SK-MEL-5 (cell line): ENCODE measurements around the gene PDE9A. TPM values are rescaled to one million over a fixed set of nuclear protein-coding genes. Genes with fewer than 3 reads are reported as not detected.

Source experiments
- DNase-seq: peaks from one replicate; pipeline ENCODE4 v3.0.0-alpha.2; 2016; ENCODE audit warnings: low read depth, low spot score
- in situ Hi-C: cut with HindIII; loops from 2 replicates; pipeline ENCODE4 v1.10.0; 2016; ENCODE audit warnings: low sequenced_read_pairs, high pct_unique_total_duplicates, low pct_unique_long_range_greater_than_20kb
- total RNA-seq: library from RNA; depleted of rRNA; stranded (reverse); fragments of >200 nt; shearing (Covaris generic); gene quantifications from 2 replicates; pipeline ENCODE4 v1.2.3, GENCODE V29; 2014

PDE9A gene
- total RNA-seq, 1 experiment from 2014 or later: 2.9 TPM

DNA sequence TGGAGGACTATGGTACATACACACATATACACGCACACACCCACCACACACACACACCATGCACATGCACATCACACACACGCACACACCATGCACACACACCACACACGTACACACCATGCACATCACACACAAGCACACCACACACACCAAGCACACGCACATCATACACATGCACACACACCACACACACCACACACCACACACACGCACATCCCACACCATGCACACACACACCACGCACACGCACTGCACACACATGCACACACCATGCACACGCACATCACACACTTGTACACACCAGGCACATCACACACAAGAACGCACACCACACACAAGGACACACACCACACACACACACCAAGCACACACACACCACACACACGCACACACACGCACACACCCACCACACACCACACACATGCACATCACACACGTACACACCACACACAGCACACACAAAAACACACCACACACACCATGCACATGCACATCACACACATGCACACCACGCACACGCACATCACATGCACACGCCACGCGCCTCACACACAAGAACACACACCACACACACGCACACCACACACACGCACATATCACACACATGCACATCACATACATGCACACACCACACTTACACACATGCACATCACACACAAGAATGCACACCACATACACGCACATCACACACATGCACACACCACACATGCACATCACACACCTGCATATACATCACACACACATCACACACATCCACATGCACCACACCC, 9.2 kb downstream of the PDE9A start:
- in situ Hi-C loops: no loop called here
- no peak for DNase-seq

DNA sequence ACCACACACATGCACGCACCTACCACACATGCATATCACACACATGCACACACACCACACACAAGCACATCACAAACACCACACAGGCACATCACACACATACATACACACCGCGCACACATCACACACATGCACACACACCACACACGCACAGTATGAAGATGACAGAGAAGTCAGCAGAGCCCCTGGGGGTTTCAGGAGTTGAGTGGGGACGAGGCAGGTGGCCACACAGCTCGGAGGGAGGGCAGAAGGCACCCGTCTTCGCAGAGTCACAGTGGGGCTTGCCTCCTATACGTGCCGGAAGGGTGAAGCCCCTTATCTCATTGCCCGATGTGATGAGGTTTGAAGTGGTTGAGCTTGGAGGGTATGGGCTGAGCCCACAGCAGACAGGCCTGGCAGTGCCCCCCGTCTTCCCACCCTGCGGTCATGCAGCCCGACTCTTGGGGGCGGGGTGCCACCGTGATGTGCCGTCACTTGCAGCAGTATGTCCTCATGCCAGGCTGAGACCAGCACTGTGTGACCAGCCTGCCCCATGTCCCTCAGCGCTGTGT, 9.9 kb downstream of the PDE9A start:
- DNase-seq: no peak
- in situ Hi-C loops: no loop called here

- in situ Hi-C loops: no loop called here
- no peak for DNase-seq
These were observed 10.6 kb downstream of the PDE9A start for GRCh38 chr21:42663860-42664535.

- in situ Hi-C loops: no loop called here
- DNase-seq: no peak
These were observed 11.2 kb downstream of the PDE9A start for GRCh38 chr21:42664614-42665013.

DNA sequence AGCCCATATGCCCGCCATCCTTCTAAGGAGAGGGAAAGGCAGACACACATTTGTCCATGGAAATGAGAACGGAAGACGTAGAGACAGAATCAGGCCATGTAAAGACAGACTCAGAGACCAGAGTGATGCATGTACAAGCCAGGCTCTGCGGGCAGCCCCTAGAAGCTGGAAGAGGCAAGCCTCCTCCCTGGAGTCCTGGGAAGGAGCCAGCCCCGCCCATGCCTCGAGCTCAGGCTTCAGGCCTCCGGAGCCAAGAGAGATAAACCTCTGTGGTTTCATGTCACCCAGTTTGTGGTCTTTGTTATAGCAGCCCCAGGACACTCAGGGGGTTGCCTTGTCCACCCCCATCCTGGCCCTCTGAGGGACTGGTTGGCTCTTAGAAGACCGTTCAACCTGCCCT, 11.6 kb downstream of the PDE9A start:
- no peak for DNase-seq
- in situ Hi-C loops: no loop called here

GRCh38 chr21:42665484-42665883, 12.1 kb downstream of the PDE9A start:
- no peak for DNase-seq
- in situ Hi-C loops: no loop called here

DNA sequence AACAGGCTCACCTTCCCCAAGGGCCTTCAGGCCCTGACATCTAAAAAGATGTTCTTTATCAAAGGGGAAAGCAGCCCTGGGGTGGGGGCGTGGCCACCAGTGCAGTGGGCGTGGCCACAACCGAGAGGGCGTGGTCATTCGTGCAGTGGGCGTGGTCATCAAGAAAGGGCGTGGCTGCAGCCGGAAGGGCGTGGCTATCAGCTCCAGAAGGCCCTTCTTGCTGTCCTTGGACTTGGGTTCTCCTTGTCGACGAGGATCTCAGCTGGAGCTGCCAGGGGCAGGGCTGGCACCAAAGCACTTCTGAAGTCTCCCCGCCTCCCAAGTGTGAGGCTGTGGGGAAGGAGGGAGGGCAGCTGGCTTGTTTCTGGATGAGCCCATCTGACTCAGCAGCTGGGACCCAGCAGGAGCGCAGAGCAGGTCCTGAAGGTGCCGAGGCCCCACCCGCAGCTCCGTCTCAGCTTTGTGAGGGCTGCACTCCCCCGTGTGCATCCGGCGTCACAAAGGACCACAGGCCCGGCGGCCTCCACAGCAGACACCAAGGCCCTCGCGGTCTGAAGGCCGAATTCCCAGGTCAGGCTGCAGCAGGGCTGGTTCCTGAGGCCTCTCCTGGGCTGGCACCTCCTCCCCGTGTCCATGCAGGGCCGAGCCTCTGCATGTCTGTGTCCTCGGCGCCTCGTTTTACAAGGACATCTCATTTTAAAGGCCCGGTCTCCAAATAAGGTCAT, 12.8 kb downstream of the PDE9A start:
- in situ Hi-C loops: no loop called here
- DNase-seq: peak; percentile 9

GRCh38 chr21:42666925-42667324, 13.5 kb downstream of the PDE9A start:
- in situ Hi-C loops: no loop called here

DNA sequence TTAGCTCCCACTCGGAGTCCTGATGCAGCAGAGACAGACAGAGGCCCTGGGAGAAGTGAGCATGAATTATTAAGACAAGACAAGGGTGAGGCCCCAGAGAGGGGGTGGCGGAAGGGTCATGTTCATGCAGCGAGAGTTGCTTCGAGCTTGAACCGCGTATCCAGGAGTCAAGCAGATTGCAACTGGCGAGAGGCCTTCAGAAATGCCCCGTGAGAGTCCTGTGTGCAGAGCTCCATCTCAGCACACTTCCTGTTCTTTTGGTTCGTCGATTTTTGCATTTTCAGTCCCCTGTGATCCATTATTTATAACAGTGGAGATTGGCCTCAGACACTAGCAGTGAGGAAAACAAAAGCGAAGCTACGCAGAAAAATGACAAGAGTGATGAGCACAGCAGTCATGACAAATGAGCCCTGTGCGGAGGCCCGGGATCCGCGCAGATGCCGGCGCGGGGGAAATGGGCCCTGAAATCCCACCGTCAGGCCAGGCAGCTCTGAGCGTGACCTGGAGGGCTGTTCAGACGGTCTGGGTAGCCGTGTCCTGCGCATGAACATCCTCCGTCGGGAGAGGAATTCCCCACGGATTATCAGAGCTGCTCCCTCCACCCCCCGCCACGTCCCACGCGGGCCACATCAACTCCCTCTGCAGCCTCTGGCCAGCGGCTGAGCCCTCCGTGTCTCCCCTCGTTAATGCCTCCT, 15.0 kb downstream of the PDE9A start:
- DNase-seq: no peak
- in situ Hi-C loops: no loop called here

More at GRCh38 chr21:42666925-42667324, 13.5 kb downstream of the PDE9A start:
- no peak for DNase-seq

DNA sequence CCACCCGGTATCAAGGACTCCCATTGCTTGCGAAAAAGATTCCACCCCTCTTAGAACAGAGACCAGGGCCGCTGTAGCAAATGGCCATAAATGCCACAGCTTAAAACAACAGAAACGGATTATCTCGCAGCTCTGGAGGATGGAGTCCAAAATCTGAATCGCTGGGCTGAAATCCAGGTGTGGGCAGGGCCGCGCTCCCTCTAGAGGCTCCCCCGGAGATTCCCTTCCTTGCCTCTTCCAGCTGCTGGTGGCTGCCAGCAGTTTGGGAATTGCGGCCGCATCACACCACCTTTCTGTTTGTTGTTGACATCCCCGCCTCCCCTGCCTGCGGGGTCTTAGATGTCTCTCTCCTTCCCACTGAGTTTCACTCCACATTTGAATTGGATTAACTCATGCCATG, 15.6 kb downstream of the PDE9A start:
- no peak for DNase-seq
- in situ Hi-C loops: no loop called here

GRCh38 chr21:42670058-42670880, 16.8 kb downstream of the PDE9A start:
- in situ Hi-C loops: no loop called here

GRCh38 chr21:42670884-42671283, 17.5 kb downstream of the PDE9A start:
- in situ Hi-C loops: no loop called here
- DNase-seq: no peak

More at GRCh38 chr21:42670058-42670880, 16.8 kb downstream of the PDE9A start:
- DNase-seq: no peak

DNA sequence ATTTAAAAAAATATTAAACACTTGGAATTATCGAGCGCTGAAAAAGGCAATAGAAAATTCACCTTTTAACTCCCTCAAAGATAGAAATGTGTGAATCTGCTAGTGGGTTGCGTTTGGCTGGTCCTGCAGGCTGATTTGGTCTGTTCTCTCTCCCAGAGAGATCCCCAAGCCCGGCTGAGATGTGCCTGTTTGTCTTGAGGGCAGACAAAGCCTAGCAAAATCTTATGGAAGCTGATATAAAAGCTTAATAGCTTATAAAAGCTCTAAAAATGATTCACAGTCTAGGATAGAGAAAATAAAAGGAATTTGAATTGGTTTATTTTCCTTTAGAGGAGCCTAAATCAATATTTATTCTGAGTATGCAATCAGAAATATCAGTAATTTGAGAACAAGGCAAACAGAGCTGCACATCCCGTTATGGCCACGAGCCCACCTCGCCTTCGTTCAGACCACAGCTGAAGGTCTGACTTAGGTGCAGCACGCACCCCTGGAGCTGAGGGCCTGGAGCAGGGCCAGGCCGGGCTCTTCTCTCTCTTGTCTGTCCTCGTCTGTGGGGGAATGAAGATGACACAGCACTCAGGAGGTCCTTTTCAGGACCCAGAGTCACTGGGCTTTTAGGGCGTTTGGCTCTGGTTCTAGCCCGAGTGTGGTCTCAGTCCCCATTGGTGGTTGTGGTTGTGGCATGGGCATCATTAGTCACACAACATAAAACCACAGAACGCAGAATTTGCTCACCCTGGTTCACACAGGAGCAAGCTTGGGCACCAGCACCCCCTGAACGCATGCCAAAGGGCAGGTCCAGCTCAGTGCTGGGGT, 18.6 kb downstream of the PDE9A start:
- in situ Hi-C loops: no loop called here
- no peak for DNase-seq

GRCh38 chr21:42672699-42673458, 19.5 kb downstream of the PDE9A start:
- in situ Hi-C loops: no loop called here
- DNase-seq: no peak

GRCh38 chr21:42673633-42674328, 20.4 kb downstream of the PDE9A start:
- DNase-seq: no peak
- in situ Hi-C loops: no loop called here
